Measurements from ENCODE around the gene ACAP3. TPM values are rescaled to one million over a fixed set of nuclear protein-coding genes. Genes with fewer than 3 reads are reported as not detected.

ACAP3 gene
- total RNA-seq, 4 donors from 2014 or later, result 13.4 to 43.3 (median 18.8) TPM

GRCh38 chr1:1293263-1294249 is 14.2 kb downstream of the ACAP3 start:
- TF ChIP-seq CTCF (IDR thresholded peaks at IDR 0.05; ENCODE audit: low read depth), result no peak

GRCh38 chr1:1292851-1293250 is 14.9 kb downstream of the ACAP3 start:
- TF ChIP-seq CTCF (IDR thresholded peaks at IDR 0.05; ENCODE audit: low read depth), result no peak

- TF ChIP-seq CTCF (IDR thresholded peaks at IDR 0.05; ENCODE audit: low read depth), result no peak
Observed at GRCh38 chr1:1292442-1292779, 15.3 kb downstream of the ACAP3 start.

- no peak for TF ChIP-seq CTCF (IDR thresholded peaks at IDR 0.05; ENCODE audit: low read depth)
Observed at GRCh38 chr1:1291548-1292441, 15.9 kb downstream of the ACAP3 start.

GRCh38 chr1:1291023-1291528 is 16.7 kb downstream of the ACAP3 start:
- no peak for TF ChIP-seq CTCF (IDR thresholded peaks at IDR 0.05; ENCODE audit: low read depth)

GRCh38 chr1:1290238-1290731 is 17.4 kb downstream of the ACAP3 start:
- TF ChIP-seq CTCF (IDR thresholded peaks at IDR 0.05; ENCODE audit: low read depth), result no peak

Measured in subcutaneous adipose tissue (tissue), 4 donors.